K562 (cell line): ENCODE results near the gene TLNRD1. TPM values are rescaled to one million over a fixed set of nuclear protein-coding genes. Genes with fewer than 3 reads are reported as not detected.

Experiments used
- ATAC-seq: fragments of 200-7000 bp; cut with Tn5 transposase; 3 replicates; pipeline ENCODE4 v1.9.1; 2020; ENCODE audit warnings: moderate library complexity
- BruUV-seq: library from RNA; stranded (reverse); fragments of 400-500 nt; replicated peaks from 2 replicates; lab custom pipeline; 2021; lab: Mats Ljungman, UMichigan
- CTCF ChIA-PET: fragments of 300-600 bp; formaldehyde crosslinking; extraction: SDS; loops from one replicate; lab custom pipeline; 2021; ENCODE audit warnings: low intra/inter-chr PET ratio; lab: Yijun Ruan, JAX
- POLR2A ChIA-PET: fragments of 300-600, 350-650 bp; sonication (Branson Sonifier 250); formaldehyde crosslinking; extraction: SDS; loops from one replicate; lab custom pipeline; 2021; ENCODE audit warnings: antibody characterized with exemption, inconsistent platforms; lab: Yijun Ruan, JAX
- DNase-seq, 4 experiments: peaks; one replicate each; pipeline versions ENCODE4 v3.0.0 to v3.0.0-alpha.2; 2011 to 2018; ENCODE audit warnings: low spot score in 3 of 4, mixed read lengths in 3 of 4; ENCODE audit errors: extremely low read depth in 1 of 4
- FAIRE-seq: peaks from 2 replicates; lab custom pipeline; 2011; peaks lifted over from hg19 to GRCh38; lab: Jason Lieb, UNC
- H2AFZ ChIP-seq: 2 replicates; pipeline ENCODE4 v1.6.0; 2011; ENCODE audit warnings: low read depth, low read length, control low read depth, inconsistent platforms
- H3K27ac ChIP-seq: fragments of 200-600 bp; 3 replicates; pipeline ENCODE4 v1.8.0; 2011; ENCODE audit warnings: low read depth, mild to moderate bottlenecking, control low read depth, inconsistent platforms, low read length, moderate library complexity, mixed read lengths; ENCODE audit errors: extremely low read depth
- H3K27me3 ChIP-seq, 2 experiments: fragments of 300-600 bp in 1 of 2; 2 replicates in 1 of 2; 3 replicates in 1 of 2; pipeline versions ENCODE4 v1.6.0 to v1.8.0; 2011; ENCODE audit warnings: inconsistent platforms in 2 of 2, low read length in 2 of 2, mild to moderate bottlenecking in 1 of 2, mixed read lengths in 1 of 2, moderate library complexity in 1 of 2; ENCODE audit not compliant: control insufficient read depth in 2 of 2, insufficient read depth in 2 of 2
- H3K36me3 ChIP-seq: fragments of 300-600 bp; 3 replicates; pipeline ENCODE4 v1.8.0; 2011; ENCODE audit warnings: mild to moderate bottlenecking, low read length, inconsistent platforms; ENCODE audit not compliant: control insufficient read depth, insufficient read depth
- H3K4me1 ChIP-seq, 2 experiments: fragments of 200-600 bp in 1 of 2; replicated peaks in 1 of 2; 2 replicates in 1 of 2; 3 replicates in 1 of 2; pipeline versions ENCODE4 v1.5.1 to v1.8.0; 2011; ENCODE audit warnings: inconsistent platforms in 2 of 2, low read length in 2 of 2, mild to moderate bottlenecking in 1 of 2, mixed read lengths in 1 of 2, moderate library complexity in 1 of 2; ENCODE audit not compliant: control insufficient read depth in 2 of 2, insufficient read depth in 2 of 2
- H3K4me2 ChIP-seq: 2 replicates; pipeline ENCODE4 v1.6.1; 2011; ENCODE audit warnings: low read length, control low read depth, inconsistent platforms, mixed read lengths; ENCODE audit not compliant: insufficient read depth
- H3K4me3 ChIP-seq: fragments of 200-600 bp; sonication (generic), shearing (Covaris generic); 2 replicates; pipeline ENCODE4 v1.5.1; 2016; ENCODE audit warnings: control low read depth, inconsistent platforms
- H3K79me2 ChIP-seq: fragments of 200-600 bp; 3 replicates; pipeline ENCODE4 v1.8.0; 2011; ENCODE audit warnings: low read length, inconsistent platforms; ENCODE audit not compliant: control insufficient read depth, insufficient read depth
- H3K9ac ChIP-seq, 2 experiments: 2 replicates each; pipeline versions ENCODE4 v1.6.0 to v1.6.1; 2011; ENCODE audit warnings: low read depth in 2 of 2, low read length in 2 of 2, control low read depth in 1 of 2, inconsistent platforms in 1 of 2, mild to moderate bottlenecking in 1 of 2, mixed read lengths in 1 of 2; ENCODE audit not compliant: insufficient read depth in 1 of 2
- H3K9me1 ChIP-seq: one replicate; pipeline ENCODE4 v1.6.0; 2011; ENCODE audit warnings: inconsistent platforms, mild to moderate bottlenecking, low read length, moderate library complexity; ENCODE audit not compliant: control insufficient read depth, insufficient read depth
- H3K9me3 ChIP-seq: replicated peaks from 2 replicates; pipeline ENCODE4 v1.5.1; 2011; ENCODE audit warnings: low read depth, low read length, inconsistent platforms; ENCODE audit not compliant: control insufficient read depth, insufficient read depth
- H4K20me1 ChIP-seq: replicated peaks from 2 replicates; pipeline ENCODE4 v1.6.1; 2011; ENCODE audit warnings: low read length, inconsistent platforms, mixed read lengths; ENCODE audit not compliant: control insufficient read depth, insufficient read depth
- DMBX1 ChIP-seq: fragments of 250-450 bp; sonication (Bioruptor Pico); IDR thresholded peaks from 2 replicates; pipeline ENCODE4 v1.8.0; 2022; ENCODE audit warnings: inconsistent platforms, mild to moderate bottlenecking, moderate library complexity, borderline replicate concordance
- SP2 ChIP-seq: IDR thresholded peaks from 2 replicates; pipeline ENCODE4 v1.6.1; 2011; ENCODE audit warnings: mild to moderate bottlenecking, low read depth, low read length, moderate library complexity; ENCODE audit not compliant: poor library complexity, severe bottlenecking; ENCODE audit errors: extremely low read depth
- ZBTB5 ChIP-seq: fragments of 450-650 bp; IDR thresholded peaks from 2 replicates; pipeline ENCODE4 v1.6.1; 2017; ENCODE audit warnings: antibody characterized with exemption
- WGBS: fragments of 100-300 bp; shearing (Covaris generic); methylation state at CpG from one replicate; pipeline ENCODE4 v1.1.6; 2016; ENCODE audit warnings: low coverage, mixed read lengths; ENCODE audit not compliant: insufficient coverage; ENCODE audit errors: missing lambda C conversion rate; 5-methylcytosine and 5-hydroxymethylcytosine counted together
- in situ Hi-C: fragments of 300-500 bp; cut with MboI; formaldehyde crosslinking; loops from 4 replicates; pipeline ENCODE4 v1.15.0; 2018; ENCODE audit warnings: inconsistent platforms, mixed read lengths
- intact Hi-C: fragments of 100-400 bp; cut with micrococcal nuclease; formaldehyde crosslinking; loops from 2 replicates; pipeline ENCODE4 v1.14.2; 2022
- polyA plus RNA-seq, 8 experiments: library from polyadenylated mRNA; depleted of rRNA in 4 of 8; stranded (reverse) in 5 of 8; unstranded in 3 of 8; fragments of >200 nt; fragmentation: Nextera tagmentation in 2 of 8; fragmentation: Illumina TruSeq in 1 of 8; extraction: Ambion mirVana in 2 of 8; extraction: Trizol in 1 of 8; gene quantifications; 2 replicates each; pipeline versions ENCODE4 v1.2.1 to v1.2.3, GENCODE V29; 2011 to 2014; ENCODE audit warnings: inconsistent platforms in 1 of 8, missing spikeins in 1 of 8
- total RNA-seq, 7 experiments: library from RNA; depleted of rRNA in 6 of 7; stranded (reverse); fragments of >200 nt in 6 of 7; fragmentation: Illumina TruSeq in 2 of 7; extraction: Trizol in 2 of 7; gene quantifications; 2 replicates each; pipeline versions ENCODE4 v1.2.1 to v1.2.3, GENCODE V29; 2011 to 2021; ENCODE audit warnings: low replicate concordance in 1 of 7
- TF ChIP-seq, protein P1 (sequence below): fragments of 450-650 bp; IDR thresholded peaks from 2 replicates; pipeline ENCODE4 v1.6.1; 2017; ENCODE audit warnings: antibody characterized with exemption, mild to moderate bottlenecking
- TF ChIP-seq, protein P2 (sequence below): sonication (generic); formaldehyde crosslinking; IDR thresholded peaks from 2 replicates; pipeline ENCODE4 v1.8.0; 2022; ENCODE audit warnings: missing genetic modification reagents, mild to moderate bottlenecking, borderline replicate concordance

TLNRD1 gene
- total and polyA plus RNA-seq, 9 of the 15 experiments (the other 6 are each of a cell fraction or from before 2014, with no cell fraction given) = 1.1 to 33.1 (median 5.7) TPM

GRCh38 chr15:80992441-80992840 is 8.3 kb upstream of the TLNRD1 start:
- in situ Hi-C loops = no loop called here
- FAIRE-seq = no peak

DNA sequence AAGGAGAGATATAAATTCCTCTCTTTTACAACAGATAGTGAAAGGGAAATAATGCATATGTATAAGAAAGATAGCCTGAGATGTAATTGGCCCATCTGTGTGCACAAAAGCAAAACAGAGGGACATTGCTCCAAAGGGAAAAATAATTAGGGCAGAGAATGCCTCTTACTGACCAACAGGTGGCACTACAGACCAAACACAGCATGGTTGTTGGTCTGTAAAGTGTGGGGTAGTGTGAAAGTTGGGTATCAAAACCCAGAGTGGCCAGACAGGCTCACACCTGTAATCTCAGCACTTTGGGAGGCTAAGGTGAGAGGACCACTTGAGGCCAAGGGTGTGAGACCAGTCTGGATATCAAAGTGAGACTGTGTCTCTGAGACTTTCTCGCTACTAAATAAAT is 4.5 kb upstream of the TLNRD1 start:
- DNase-seq (peak; percentile 27 to 67 (median 36)), FAIRE-seq (no peak), ATAC-seq (no peak)
- no TSS peak for BruUV-seq
- ChIA-PET CTCF (interaction anchor here (1.2 kb wide), 1 partner anchor 270 kb away, joined by 5 read pairs; no protein-coding TSS in a partner anchor), POLR2A (no interaction called here)
- Histone ChIP-seq H2AFZ (no peak overlapping the region), H3K9me1 (no peaks in the 10 kb centered on the region), H3K27ac (no peak overlapping the region), H3K9ac (no peak overlapping the region), H3K4me3 (no peak overlapping the region), H3K4me1 (peaks cover 11 to 19% of the 10 kb centered on the region in 2 experiments), H3K27me3 (no peaks in the 10 kb centered on the region), H3K79me2 (peaks cover 18% of the 10 kb centered on the region), H4K20me1 (no peaks in the 10 kb centered on the region), H3K36me3 (no peaks in the 10 kb centered on the region), H3K9me3 (no peaks in the 10 kb centered on the region), H3K4me2 (no peak overlapping the region)
- in situ Hi-C loops = loop anchor here (5.0 kb wide), 1 partner anchor 106 kb away; no protein-coding TSS in a partner anchor
- intact Hi-C loops = loop anchor here (1.0 to 5.0 kb wide), 2 partner anchors 156 to 270 kb away; no protein-coding TSS in a partner anchor
- 100% methylated on average over 1 of the region's 1 CpG for WGBS
- TF ChIP-seq, protein P1, sequence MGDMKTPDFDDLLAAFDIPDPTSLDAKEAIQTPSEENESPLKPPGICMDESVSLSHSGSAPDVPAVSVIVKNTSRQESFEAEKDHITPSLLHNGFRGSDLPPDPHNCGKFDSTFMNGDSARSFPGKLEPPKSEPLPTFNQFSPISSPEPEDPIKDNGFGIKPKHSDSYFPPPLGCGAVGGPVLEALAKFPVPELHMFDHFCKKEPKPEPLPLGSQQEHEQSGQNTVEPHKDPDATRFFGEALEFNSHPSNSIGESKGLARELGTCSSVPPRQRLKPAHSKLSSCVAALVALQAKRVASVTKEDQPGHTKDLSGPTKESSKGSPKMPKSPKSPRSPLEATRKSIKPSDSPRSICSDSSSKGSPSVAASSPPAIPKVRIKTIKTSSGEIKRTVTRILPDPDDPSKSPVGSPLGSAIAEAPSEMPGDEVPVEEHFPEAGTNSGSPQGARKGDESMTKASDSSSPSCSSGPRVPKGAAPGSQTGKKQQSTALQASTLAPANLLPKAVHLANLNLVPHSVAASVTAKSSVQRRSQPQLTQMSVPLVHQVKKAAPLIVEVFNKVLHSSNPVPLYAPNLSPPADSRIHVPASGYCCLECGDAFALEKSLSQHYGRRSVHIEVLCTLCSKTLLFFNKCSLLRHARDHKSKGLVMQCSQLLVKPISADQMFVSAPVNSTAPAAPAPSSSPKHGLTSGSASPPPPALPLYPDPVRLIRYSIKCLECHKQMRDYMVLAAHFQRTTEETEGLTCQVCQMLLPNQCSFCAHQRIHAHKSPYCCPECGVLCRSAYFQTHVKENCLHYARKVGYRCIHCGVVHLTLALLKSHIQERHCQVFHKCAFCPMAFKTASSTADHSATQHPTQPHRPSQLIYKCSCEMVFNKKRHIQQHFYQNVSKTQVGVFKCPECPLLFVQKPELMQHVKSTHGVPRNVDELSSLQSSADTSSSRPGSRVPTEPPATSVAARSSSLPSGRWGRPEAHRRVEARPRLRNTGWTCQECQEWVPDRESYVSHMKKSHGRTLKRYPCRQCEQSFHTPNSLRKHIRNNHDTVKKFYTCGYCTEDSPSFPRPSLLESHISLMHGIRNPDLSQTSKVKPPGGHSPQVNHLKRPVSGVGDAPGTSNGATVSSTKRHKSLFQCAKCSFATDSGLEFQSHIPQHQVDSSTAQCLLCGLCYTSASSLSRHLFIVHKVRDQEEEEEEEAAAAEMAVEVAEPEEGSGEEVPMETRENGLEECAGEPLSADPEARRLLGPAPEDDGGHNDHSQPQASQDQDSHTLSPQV = 0 out of 2 replicates have a peak, but pooled peaks have one; percentile 23
- TF ChIP-seq ZBTB5 = no peak
- no peak for TF ChIP-seq SP2
- TF ChIP-seq, protein P2, sequence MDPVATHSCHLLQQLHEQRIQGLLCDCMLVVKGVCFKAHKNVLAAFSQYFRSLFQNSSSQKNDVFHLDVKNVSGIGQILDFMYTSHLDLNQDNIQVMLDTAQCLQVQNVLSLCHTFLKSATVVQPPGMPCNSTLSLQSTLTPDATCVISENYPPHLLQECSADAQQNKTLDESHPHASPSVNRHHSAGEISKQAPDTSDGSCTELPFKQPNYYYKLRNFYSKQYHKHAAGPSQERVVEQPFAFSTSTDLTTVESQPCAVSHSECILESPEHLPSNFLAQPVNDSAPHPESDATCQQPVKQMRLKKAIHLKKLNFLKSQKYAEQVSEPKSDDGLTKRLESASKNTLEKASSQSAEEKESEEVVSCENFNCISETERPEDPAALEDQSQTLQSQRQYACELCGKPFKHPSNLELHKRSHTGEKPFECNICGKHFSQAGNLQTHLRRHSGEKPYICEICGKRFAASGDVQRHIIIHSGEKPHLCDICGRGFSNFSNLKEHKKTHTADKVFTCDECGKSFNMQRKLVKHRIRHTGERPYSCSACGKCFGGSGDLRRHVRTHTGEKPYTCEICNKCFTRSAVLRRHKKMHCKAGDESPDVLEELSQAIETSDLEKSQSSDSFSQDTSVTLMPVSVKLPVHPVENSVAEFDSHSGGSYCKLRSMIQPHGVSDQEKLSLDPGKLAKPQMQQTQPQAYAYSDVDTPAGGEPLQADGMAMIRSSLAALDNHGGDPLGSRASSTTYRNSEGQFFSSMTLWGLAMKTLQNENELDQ (CRISPR knock-in tag) = no peak

More at GRCh38 chr15:80992441-80992840, 8.3 kb upstream of the TLNRD1 start:
- Histone ChIP-seq H3K27ac (no peak overlapping the region), H4K20me1 (peaks cover 7% of the 10 kb centered on the region; the same call in 1 of the 2 replicates), H3K9me1 (no peaks in the 10 kb centered on the region), H3K9ac (no peak overlapping the region), H3K4me3 (no peak overlapping the region), H3K4me2 (no peak overlapping the region), H2AFZ (peak overlapping the region; percentile 87; the same call in 1 of the 2 replicates), H3K27me3 (no peaks in the 10 kb centered on the region), H3K9me3 (no peaks in the 10 kb centered on the region)
- ATAC-seq (no peak), DNase-seq (no peak)
- no TSS peak for BruUV-seq
- ChIA-PET CTCF (no interaction called here), POLR2A (interaction anchor here (0.7 to 1.2 kb wide), 2 partner anchors 56 to 307 kb away, joined by 3 read pairs; no protein-coding TSS in a partner anchor)
- intact Hi-C loops = no loop called here
- WGBS = 76% methylated on average over 1 of the region's 1 CpG
- no peak for TF ChIP-seq DMBX1 (CRISPR knock-in tag)
- TF ChIP-seq, all 486 proteins: peak for 0
- Histone ChIP-seq H3K79me2 (peaks cover 22% of the 10 kb centered on the region), H3K4me1 (peaks cover 0 to 25% of the 10 kb centered on the region in 2 experiments; a peak in 4 of 5 replicates), H3K36me3 (0 out of 3 replicates have a peak, but pooled peaks cover 4% of the 10 kb centered on the region)
